WTC11 (cell line): ENCODE measurements around the gene ERAS.

Experiments used
- CTCF ChIP-seq: fragments of 200-600 bp; IDR thresholded peaks from 2 replicates; pipeline ENCODE4 v1.8.0; 2022; ENCODE audit warnings: antibody characterized with exemption
- TF ChIP-seq, protein P1 (sequence below): fragments of 250-450 bp; sonication (Bioruptor Pico); IDR thresholded peaks from 2 replicates; pipeline ENCODE4 v1.9.0; 2021; ENCODE audit warnings: mild to moderate bottlenecking

GRCh38 chrX:48823053-48823452 is 3.3 kb upstream of the ERAS start:
- TF ChIP-seq, protein P1, sequence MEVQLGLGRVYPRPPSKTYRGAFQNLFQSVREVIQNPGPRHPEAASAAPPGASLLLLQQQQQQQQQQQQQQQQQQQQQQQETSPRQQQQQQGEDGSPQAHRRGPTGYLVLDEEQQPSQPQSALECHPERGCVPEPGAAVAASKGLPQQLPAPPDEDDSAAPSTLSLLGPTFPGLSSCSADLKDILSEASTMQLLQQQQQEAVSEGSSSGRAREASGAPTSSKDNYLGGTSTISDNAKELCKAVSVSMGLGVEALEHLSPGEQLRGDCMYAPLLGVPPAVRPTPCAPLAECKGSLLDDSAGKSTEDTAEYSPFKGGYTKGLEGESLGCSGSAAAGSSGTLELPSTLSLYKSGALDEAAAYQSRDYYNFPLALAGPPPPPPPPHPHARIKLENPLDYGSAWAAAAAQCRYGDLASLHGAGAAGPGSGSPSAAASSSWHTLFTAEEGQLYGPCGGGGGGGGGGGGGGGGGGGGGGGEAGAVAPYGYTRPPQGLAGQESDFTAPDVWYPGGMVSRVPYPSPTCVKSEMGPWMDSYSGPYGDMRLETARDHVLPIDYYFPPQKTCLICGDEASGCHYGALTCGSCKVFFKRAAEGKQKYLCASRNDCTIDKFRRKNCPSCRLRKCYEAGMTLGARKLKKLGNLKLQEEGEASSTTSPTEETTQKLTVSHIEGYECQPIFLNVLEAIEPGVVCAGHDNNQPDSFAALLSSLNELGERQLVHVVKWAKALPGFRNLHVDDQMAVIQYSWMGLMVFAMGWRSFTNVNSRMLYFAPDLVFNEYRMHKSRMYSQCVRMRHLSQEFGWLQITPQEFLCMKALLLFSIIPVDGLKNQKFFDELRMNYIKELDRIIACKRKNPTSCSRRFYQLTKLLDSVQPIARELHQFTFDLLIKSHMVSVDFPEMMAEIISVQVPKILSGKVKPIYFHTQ (CRISPR knock-in tag) = no peak
- no peak for TF ChIP-seq CTCF
